ENCODE data around the gene GMPPA.

- TF ChIP-seq POLR2AphosphoS5 (IDR thresholded peaks at IDR 0.05) (no peak), POLR2A (IDR thresholded peaks at IDR 0.05) (no peak), CTCF (IDR thresholded peaks at IDR 0.05 in 8 of 11, conservative IDR thresholded peaks at IDR 0.05 in 3 of 11) (no peak)
Measured at GRCh38 chr2:219526320-219527075, 27.8 kb downstream of the GMPPA start.

Data from spleen (tissue), 7 donors.